ENCODE results near the gene TMBIM4.

- TF ChIP-seq, protein P1, sequence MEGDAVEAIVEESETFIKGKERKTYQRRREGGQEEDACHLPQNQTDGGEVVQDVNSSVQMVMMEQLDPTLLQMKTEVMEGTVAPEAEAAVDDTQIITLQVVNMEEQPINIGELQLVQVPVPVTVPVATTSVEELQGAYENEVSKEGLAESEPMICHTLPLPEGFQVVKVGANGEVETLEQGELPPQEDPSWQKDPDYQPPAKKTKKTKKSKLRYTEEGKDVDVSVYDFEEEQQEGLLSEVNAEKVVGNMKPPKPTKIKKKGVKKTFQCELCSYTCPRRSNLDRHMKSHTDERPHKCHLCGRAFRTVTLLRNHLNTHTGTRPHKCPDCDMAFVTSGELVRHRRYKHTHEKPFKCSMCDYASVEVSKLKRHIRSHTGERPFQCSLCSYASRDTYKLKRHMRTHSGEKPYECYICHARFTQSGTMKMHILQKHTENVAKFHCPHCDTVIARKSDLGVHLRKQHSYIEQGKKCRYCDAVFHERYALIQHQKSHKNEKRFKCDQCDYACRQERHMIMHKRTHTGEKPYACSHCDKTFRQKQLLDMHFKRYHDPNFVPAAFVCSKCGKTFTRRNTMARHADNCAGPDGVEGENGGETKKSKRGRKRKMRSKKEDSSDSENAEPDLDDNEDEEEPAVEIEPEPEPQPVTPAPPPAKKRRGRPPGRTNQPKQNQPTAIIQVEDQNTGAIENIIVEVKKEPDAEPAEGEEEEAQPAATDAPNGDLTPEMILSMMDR (IDR thresholded peaks at IDR 0.05), result no peak
- TF ChIP-seq, protein P2, sequence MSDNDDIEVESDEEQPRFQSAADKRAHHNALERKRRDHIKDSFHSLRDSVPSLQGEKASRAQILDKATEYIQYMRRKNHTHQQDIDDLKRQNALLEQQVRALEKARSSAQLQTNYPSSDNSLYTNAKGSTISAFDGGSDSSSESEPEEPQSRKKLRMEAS (IDR thresholded peaks at IDR 0.05), result no peak
Measured at GRCh38 chr12:66197495-66197921, 27.7 kb upstream of the TMBIM4 start.

Measured in A549 (cell line).